Vagina (tissue), 2 donors: ENCODE results near the gene ENTREP3.

Experiments
- POLR2AphosphoS5 ChIP-seq, 2 donors: sonication (generic); formaldehyde crosslinking; IDR thresholded peaks; one replicate each; pipeline ENCODE4 v1.9.0; 2017; ENCODE audit warnings: antibody characterized with exemption in 2 of 2, mild to moderate bottlenecking in 2 of 2, low read depth in 1 of 2; ENCODE audit not compliant: insufficient read depth in 1 of 2
- TF ChIP-seq, protein P1 (sequence below), 3 experiments: fragments of 450-650 bp in 2 of 3; fragments of 200-600 bp in 1 of 3; sonication (generic) in 1 of 3; IDR thresholded peaks; one replicate each; pipeline ENCODE4 v1.5.1; 2017 to 2019; ENCODE audit warnings: antibody characterized with exemption in 3 of 3, mild to moderate bottlenecking in 2 of 3, moderate library complexity in 2 of 3

- no peak for TF ChIP-seq POLR2AphosphoS5 (IDR thresholded peaks at IDR 0.05; ENCODE audit: insufficient read depth in 1 of 2, low read depth in 1 of 2)
- TF ChIP-seq, protein P1, sequence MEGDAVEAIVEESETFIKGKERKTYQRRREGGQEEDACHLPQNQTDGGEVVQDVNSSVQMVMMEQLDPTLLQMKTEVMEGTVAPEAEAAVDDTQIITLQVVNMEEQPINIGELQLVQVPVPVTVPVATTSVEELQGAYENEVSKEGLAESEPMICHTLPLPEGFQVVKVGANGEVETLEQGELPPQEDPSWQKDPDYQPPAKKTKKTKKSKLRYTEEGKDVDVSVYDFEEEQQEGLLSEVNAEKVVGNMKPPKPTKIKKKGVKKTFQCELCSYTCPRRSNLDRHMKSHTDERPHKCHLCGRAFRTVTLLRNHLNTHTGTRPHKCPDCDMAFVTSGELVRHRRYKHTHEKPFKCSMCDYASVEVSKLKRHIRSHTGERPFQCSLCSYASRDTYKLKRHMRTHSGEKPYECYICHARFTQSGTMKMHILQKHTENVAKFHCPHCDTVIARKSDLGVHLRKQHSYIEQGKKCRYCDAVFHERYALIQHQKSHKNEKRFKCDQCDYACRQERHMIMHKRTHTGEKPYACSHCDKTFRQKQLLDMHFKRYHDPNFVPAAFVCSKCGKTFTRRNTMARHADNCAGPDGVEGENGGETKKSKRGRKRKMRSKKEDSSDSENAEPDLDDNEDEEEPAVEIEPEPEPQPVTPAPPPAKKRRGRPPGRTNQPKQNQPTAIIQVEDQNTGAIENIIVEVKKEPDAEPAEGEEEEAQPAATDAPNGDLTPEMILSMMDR (IDR thresholded peaks at IDR 0.05) = no peak
These were observed 27.2 kb downstream of the ENTREP3 start for GRCh38 chr1:155228096-155228427.
